NT2/D1 (cell line): ENCODE measurements around the gene AIFM3.

Experiments used
- SUZ12 ChIP-seq: IDR thresholded peaks from 2 replicates; pipeline ENCODE4 v1.6.1; 2011; ENCODE audit not compliant: insufficient read length, insufficient read depth; ENCODE audit errors: extremely low read depth
- YY1 ChIP-seq: IDR thresholded peaks from 2 replicates; pipeline ENCODE4 v1.6.1; 2011; ENCODE audit not compliant: insufficient read length, insufficient read depth

DNA sequence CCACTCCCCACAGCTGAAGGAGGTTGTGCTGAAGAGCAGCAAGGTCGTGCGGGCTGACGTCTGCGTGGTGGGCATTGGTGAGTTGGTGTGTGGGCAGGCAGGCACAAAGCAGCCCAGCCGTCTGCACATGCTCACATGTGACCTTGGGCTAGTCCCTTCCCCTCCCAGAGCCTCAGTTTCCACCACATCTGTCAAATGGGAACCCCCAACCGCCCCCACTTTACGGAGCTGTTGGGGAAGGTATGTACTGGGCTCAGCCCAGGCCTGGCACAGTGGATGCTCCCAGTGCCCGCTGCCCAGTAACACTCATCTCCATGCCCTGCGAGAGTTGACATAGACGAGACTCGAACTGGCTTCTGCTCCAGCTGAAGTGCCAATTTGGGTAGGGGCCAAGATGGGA lies 10.0 kb downstream of the AIFM3 start:
- TF ChIP-seq YY1, result no peak
- TF ChIP-seq SUZ12, result no peak
